HG03442 (cell line): ENCODE results near the gene PSMD6.

Source experiments
- ATAC-seq: cut with Tn5 transposase; IDR thresholded peaks from one replicate; pipeline ENCODE4 v1.9.1; 2021; ENCODE audit warnings: mild to moderate bottlenecking, moderate library complexity; ENCODE audit not compliant: unreplicated experiment

Gene PSMD6

DNA sequence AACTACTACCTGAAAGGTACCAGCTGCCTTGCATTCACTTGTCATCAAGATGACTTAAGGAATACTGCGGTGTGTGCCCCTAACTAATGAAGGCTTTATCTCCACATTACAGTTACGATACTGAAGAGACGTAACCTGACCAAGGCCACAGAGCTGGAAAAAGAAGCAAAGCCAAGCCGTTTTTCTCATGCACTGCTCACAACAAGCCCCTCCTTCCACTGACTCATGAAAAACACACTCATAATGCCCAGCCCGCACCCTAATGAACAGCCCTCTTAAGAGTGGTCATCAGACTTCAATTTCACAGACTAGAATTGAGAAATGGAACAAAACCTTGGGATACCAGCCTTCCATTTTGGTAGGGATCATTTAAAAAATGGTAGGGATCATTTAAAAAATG is 11.6 kb downstream of the PSMD6 start:
- ATAC-seq: no peak

DNA sequence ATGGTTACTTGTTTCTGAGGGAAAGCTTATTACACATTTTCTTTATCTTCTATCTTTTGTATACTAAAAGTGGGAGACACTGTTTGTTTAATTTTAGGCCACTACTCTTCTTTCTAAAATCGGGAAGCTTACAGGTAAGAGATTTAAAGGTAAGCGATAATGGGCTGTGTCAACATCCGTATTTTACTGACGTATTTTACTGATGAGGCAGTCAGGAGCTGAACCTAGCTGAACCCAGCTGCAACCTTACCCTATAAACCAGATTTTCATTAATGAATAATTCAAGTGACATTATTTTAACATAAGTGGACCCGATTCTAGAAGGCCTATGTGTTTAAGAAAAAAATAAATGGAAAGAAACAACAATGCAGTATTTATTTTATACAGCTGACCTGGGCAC is 13.1 kb downstream of the PSMD6 start:
- no peak for ATAC-seq

GRCh38 chr3:64009528-64009927 is 13.8 kb downstream of the PSMD6 start:
- no peak for ATAC-seq

GRCh38 chr3:64008487-64009351 is 14.6 kb downstream of the PSMD6 start:
- no peak for ATAC-seq

DNA sequence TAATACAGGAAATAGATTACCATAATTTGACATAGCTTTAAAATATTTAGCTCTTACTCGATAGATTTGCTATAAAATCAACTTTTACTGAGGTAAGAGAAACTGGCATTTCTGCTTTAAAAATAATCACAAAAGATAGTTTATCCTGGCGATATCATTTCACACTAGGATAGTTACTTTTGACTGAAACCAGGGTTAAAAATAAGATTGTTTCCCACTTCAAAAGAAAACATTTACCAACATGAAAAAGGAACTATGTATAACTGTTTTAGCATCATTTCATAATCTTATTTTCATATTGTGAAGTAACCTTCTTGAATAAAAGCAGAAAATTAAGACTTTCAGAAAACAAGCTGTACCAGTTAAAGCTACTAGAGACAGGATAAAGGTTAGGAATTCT is 15.3 kb downstream of the PSMD6 start:
- no peak for ATAC-seq

DNA sequence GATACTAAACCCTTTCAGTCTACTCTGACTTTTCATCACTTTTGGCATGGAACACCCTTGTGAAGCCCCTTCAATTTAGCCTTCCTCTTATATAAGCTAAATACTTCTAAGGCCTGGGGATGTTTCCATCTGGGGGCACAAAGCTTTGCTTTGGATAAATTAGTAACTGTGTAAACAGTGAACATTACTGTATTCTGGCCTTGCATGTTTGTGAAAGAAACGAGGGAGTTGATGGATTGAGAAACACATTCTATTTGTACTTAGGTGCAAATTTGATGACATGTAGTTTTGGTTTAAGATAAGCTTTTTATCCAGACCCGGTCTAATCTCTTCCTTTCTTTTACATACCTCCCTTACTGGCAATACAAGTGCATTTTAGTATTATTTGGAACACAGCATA is 19.7 kb downstream of the PSMD6 start:
- no peak for ATAC-seq

DNA sequence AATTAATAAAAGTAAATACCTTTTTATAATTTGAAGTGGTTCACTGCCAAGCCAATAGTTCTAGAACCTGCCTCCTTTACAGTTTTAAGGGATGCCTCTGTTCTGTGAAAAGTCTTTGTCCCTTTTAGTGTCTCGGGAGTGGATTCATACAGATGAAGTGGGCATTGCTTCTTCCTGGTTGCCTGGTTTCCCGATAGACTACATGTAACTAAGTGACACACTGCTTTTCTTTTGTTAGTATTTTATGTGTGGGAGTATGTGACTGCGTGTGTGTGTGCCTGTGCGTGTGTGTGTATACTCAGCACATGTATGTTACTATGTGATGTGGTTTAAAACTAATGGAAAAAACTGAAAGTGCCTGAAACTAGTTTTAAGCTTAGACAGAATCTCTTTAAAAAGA is 21.1 kb downstream of the PSMD6 start:
- no peak for ATAC-seq

GRCh38 chr3:64000453-64001055 is 22.7 kb downstream of the PSMD6 start:
- no peak for ATAC-seq

DNA sequence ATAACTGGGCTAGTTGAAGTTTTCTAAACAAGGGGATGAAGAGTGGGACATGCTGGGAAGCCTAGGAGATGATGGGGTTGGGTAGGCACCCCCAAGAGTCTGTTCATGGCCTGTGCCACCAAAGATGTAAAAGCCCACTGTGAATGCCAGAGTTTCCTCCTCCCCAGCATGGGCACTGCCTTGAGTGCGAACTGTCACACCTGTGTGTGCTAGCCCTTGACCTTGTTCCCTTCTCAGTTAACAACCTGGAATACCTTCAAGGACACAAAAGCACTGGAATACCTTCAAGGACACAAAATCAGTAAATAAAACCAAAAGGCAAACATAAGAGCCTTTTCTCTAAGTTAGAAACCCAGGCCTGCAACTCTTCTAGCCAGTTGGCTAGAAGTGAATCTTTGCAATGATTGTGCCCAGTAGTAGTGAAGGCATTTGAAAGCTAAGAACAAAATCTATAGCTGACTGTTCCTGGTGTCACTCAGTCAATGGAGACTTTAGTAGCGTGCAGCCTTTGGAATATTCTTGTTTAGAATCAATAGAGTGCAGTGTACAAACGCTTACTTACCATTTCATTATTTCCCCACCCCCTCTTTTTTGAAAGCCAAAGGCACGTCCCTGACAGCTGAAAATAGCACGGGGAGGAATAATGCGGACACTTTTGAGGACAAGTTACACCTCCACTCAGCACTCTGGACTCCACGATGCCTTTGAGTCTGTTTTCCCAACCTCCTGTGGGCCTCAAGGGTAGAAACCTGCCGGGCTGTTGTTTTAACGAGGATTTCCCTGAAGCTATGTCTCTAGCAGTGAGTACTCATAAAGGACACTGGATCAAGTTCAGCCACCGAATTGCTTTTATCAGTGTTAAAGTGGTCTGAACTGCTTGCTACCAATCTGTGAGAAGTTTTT is 24.2 kb downstream of the PSMD6 start:
- no peak for ATAC-seq

DNA sequence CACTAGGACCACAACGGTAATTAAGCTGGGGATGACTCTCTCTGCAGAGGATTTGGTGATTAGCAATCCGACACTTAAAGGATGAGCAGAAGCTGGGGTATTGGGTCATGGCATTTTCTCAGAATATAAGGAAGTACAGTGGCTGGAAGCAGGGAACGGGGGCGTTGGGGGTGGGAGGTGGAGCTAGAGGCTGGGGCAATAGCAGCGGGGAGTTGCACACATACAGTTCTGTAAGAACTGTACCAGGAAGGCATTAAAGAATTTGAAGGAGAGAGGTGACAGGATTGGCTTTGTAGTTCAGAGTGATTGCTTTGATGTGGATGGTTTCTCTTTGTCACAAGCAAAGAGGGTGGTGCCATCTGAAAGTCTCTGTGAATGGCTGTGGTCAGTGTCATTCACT is 28.2 kb downstream of the PSMD6 start:
- no peak for ATAC-seq

GRCh38 chr3:63993653-63994079 is 29.6 kb downstream of the PSMD6 start:
- peak; percentile 82 for ATAC-seq

- ATAC-seq: no peak
These were observed 30.6 kb downstream of the PSMD6 start for GRCh38 chr3:63992516-63993209.

GRCh38 chr3:63991666-63992065 is 31.6 kb downstream of the PSMD6 start:
- no peak for ATAC-seq

- ATAC-seq: no peak
These were observed 32.6 kb downstream of the PSMD6 start for GRCh38 chr3:63990733-63991132.

DNA sequence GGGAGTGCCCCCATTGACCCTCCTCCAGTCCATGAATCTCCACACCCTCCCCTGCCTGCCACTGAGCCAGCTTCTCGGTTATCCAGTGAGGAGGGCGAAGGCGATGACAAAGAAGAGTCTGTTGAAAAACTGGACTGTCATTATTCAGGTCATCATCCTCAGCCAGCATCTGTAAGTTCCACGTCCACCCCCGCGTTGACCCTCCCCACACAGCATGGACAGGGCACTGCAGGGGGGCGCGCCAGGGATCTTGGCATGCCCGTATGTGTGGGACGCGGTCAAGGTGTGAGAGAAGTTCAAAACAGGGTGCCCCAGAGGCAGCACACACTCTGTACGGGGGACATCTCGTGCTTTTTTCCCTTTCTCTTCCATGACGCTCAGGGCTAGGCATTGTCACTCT is 33.1 kb downstream of the PSMD6 start:
- ATAC-seq: no peak

GRCh38 chr3:63988943-63989342 is 34.4 kb downstream of the PSMD6 start:
- ATAC-seq: no peak

- no peak for ATAC-seq
These were observed 36.5 kb downstream of the PSMD6 start for GRCh38 chr3:63986831-63987230.

DNA sequence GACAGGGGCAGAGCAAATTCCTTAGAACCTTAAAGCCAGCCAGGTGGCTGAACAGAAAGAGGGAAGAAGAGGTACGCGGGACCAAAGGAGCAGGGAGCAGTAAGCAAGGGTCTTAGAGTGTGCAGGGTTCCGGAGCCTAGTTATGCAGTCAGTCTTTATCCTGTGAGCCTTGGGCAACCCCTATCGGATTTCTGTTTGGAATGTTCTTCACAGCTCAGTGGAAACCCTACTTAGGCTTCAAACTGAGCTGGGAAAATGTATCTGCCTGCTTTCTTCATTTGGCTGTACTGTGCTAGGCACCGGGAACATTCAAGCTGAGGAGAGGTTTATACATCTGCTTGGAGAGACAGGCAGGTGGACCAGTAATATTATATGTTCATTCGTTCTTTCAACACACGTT is 37.1 kb downstream of the PSMD6 start:
- no peak for ATAC-seq

GRCh38 chr3:63984391-63984790 is 38.9 kb downstream of the PSMD6 start:
- ATAC-seq: no peak

DNA sequence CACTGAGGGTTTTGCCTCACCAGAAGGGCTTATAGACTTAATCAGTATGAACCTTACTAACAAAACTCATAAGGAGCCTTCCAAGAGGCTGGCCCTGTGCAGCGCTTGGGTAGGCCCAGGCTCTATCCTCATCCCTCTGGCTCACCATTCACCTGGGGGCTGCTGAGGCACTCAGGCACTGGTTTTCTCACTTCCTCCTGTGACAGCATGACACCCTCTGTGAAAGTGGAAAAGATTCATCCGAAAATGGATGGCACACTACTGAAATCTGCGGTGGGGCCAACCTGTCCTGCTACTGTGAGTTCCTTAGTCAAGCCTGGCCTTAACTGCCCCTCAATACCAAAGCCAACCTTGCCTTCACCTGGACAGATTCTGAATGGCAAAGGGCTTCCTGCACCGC is 41.3 kb downstream of the PSMD6 start:
- no peak for ATAC-seq
